Upper lobe of left lung (tissue), 4 donors: ENCODE measurements around the gene TMED7.

Experiments used
- CTCF ChIP-seq, 6 experiments: fragments of 450-650 bp in 4 of 6; fragments of 200-600 bp in 2 of 6; sonication (generic) in 2 of 6; IDR thresholded peaks; one replicate each; pipeline ENCODE4 v1.5.1; 2016 to 2019; ENCODE audit warnings: antibody characterized with exemption in 6 of 6
- POLR2AphosphoS5 ChIP-seq, 2 donors: sonication (generic); formaldehyde crosslinking; IDR thresholded peaks; one replicate each; pipeline ENCODE4 v1.5.1; 2017; ENCODE audit warnings: antibody characterized with exemption in 2 of 2

GRCh38 chr5:115639377-115639776 lies 13.5 kb upstream of the TMED7 start:
- TF ChIP-seq CTCF (IDR thresholded peaks at IDR 0.05) (no peak), POLR2AphosphoS5 (IDR thresholded peaks at IDR 0.05) (no peak)
